AG10803 (cell line): Measurements from ENCODE around the gene DPP6.

ENCODE experiments used
- DNase-seq: peaks from one replicate; pipeline ENCODE4 v3.0.0; 2010; ENCODE audit warnings: low read depth
- H3K4me3 ChIP-seq: 2 replicates; pipeline ENCODE4 v1.5.1; 2011; ENCODE audit warnings: mild to moderate bottlenecking, low read length, control low read depth
- TF ChIP-seq, protein P1 (sequence below): conservative IDR thresholded peaks from 2 replicates; pipeline ENCODE4 v1.5.1; 2011; ENCODE audit warnings: mild to moderate bottlenecking, low read length, control low read depth, inconsistent platforms

Gene DPP6

DNA sequence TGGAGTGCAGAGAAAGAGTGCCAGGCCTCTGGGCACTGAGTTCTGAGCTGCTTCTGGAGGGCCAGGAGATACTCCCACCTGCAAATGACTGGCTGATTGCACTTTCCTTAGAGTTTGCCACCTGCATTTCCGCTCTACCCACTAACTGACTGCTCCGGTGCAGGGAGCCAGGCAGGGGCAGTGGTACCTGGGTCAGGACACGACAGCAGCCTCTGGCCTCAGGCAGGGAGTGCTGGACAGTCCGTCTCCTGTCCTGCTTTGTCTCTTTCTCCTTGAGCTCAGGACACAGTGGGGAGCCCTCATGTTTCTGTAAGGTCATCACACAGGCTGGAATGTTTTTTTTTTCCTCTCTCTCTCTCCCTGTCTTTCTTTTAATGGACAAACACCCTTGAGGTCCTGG lies 252.0 kb downstream of the DPP6 start:
- TF ChIP-seq, protein P1, sequence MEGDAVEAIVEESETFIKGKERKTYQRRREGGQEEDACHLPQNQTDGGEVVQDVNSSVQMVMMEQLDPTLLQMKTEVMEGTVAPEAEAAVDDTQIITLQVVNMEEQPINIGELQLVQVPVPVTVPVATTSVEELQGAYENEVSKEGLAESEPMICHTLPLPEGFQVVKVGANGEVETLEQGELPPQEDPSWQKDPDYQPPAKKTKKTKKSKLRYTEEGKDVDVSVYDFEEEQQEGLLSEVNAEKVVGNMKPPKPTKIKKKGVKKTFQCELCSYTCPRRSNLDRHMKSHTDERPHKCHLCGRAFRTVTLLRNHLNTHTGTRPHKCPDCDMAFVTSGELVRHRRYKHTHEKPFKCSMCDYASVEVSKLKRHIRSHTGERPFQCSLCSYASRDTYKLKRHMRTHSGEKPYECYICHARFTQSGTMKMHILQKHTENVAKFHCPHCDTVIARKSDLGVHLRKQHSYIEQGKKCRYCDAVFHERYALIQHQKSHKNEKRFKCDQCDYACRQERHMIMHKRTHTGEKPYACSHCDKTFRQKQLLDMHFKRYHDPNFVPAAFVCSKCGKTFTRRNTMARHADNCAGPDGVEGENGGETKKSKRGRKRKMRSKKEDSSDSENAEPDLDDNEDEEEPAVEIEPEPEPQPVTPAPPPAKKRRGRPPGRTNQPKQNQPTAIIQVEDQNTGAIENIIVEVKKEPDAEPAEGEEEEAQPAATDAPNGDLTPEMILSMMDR = no peak
- no peak for DNase-seq
- no peak overlapping the region for H3K4me3 ChIP-seq

GRCh38 chr7:154304740-154305700 lies 252.8 kb downstream of the DPP6 start:
- TF ChIP-seq, protein P1 = no peak
- DNase-seq = no peak
- no peak overlapping the region for H3K4me3 ChIP-seq

DNA sequence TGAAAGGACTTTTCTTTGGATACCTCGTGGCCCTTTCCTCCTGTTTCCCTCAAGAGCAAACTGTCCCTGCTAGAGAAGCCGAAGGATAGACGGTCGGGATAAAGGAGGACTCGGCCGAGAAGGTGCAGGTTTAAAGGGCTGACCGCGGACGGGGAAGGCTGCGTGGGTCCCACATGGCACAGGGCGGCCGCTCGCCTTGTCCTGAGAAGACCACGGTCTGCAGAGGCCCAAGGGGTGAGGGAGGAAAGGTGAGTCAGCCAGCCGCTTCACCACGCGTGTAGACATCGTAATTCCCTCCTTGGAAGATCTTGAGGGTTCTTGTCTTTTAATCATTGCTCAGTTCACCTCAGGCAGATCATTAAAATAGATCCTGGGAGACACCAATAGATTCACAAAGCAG lies 253.8 kb downstream of the DPP6 start:
- H3K4me3 ChIP-seq = no peak overlapping the region
- no peak for DNase-seq
- TF ChIP-seq, protein P1 = no peak

GRCh38 chr7:154308928-154309327 lies 256.7 kb downstream of the DPP6 start:
- no peak overlapping the region for H3K4me3 ChIP-seq
- no peak for DNase-seq
- TF ChIP-seq, protein P1 = no peak

DNA sequence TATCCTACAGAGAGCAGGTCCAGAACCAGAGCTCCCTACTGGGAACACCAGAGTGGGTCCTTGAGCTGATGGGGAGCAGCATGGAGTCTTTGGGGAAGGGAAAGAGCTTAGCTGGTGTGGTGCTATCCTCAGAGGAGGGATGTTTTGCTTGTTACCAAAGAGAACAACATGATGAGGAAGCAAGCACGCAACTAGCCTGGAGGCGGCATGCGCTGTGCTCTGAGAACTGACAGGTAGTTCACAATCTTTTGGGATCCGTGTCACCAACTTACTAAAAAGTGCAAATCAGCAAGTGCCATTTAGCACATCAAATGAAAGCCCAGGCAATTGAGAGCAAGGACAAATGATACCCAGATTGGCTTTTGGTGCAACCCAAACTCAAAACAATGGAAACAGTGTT lies 257.9 kb downstream of the DPP6 start:
- TF ChIP-seq, protein P1 = no peak
- no peak overlapping the region for H3K4me3 ChIP-seq
- DNase-seq = no peak

GRCh38 chr7:154324196-154324595 lies 272.0 kb downstream of the DPP6 start:
- H3K4me3 ChIP-seq = no peak overlapping the region
- no peak for DNase-seq
- TF ChIP-seq, protein P1 = no peak

DNA sequence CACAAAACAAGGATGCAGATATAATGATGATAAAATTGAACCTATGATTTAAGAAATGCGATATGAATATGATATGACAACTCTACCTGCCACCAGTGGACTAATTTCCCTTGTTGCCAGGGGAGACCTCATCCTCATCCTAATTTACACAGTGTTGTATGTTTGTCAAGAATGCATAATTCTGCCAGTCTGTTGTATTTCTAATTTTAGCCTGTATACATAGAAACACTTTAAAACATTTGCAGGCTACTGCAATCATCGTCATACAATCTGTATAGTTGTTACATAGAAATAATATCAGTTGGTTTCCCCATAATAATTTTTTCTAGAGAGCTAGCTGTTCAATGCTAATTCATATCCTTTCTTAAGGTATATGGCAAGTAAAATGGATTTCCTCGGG lies 274.2 kb downstream of the DPP6 start:
- TF ChIP-seq, protein P1 = no peak
- DNase-seq = no peak
- no peak overlapping the region for H3K4me3 ChIP-seq
